KBM-7 (cell line): ENCODE data around the gene CCSAP.

Source experiments
- DNase-seq: peaks from one replicate; pipeline ENCODE4 v3.0.0-alpha.2; 2015
- in situ Hi-C: fragments of 300-500 bp; cut with MboI; formaldehyde crosslinking; loops from 2 replicates; pipeline ENCODE4 v1.14.3; 2020; ENCODE audit warnings: low sequenced_read_pairs, low pct_unique_long_range_greater_than_20kb, mixed read lengths

CCSAP gene

DNA sequence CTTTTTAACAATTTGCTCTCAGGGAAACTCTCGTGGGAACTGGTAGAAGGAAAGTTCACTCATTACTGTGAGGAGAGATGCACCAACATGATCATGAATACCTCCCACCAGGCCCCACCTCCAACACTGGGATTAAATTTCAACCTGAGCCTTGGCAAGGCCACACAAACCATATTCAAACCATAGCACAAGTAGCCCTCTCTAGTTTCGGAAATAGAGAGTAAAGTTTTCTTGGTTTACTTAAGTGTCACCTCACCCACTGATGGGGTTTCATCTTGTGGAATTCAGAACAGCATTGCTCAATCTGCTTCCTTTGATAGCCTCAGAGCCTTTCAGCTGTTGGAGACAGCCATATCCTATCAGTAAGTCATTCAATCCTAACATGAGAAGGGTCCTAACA, 25.5 kb upstream of the CCSAP start:
- in situ Hi-C loops: no loop called here
- DNase-seq: no peak

- in situ Hi-C loops: no loop called here
- DNase-seq: peak; percentile 47
Observed at GRCh38 chr1:229365569-229365968, 22.7 kb upstream of the CCSAP start.

DNA sequence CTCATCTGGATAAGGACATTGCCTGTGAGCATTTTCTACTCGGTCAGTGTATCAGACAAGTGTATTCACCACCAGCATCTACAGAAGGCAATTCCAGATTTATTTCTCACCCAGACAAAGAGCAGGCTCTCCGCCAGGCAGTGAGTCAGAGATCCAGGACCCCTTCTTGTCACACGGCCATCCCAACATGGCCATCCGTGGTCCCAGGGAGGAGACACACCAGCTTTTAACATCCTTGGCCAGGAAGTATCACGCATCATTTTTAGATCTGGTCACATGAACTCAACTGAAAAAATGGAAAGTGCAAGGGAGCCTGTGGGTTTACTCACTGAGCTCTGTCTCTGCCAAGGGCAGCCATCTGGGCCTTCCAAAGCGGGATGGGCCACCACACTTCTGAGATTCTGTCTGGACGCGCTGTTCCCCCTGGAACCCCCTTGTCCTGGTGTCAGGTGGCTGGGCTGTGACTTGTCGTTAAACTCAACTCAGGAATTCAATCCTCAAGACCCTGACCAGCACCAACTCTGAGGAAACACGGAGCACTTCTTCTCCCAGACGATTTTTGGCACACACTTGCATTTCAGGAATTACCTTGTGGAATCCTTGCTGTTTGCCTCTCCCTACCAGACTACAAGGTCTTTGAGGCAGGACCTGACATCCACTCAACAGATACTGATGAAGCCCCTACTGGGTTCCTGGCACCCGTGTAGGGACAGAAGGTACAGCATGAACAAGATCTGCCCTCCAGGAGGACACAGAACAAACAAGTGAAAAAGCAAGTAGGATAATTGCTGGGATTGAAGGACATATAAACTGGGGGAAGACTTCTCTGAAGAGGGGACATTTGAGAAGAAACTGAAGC, 21.6 kb upstream of the CCSAP start:
- no peak for DNase-seq
- in situ Hi-C loops: no loop called here

GRCh38 chr1:229363723-229364122, 20.9 kb upstream of the CCSAP start:
- no peak for DNase-seq
- in situ Hi-C loops: no loop called here

- in situ Hi-C loops: no loop called here
- DNase-seq: no peak
Observed at GRCh38 chr1:229360420-229360819, 17.6 kb upstream of the CCSAP start.

GRCh38 chr1:229355661-229356060, 12.8 kb upstream of the CCSAP start:
- in situ Hi-C loops: no loop called here
- DNase-seq: no peak

- DNase-seq: no peak
- in situ Hi-C loops: no loop called here
Observed at GRCh38 chr1:229354226-229354625, 11.4 kb upstream of the CCSAP start.

DNA sequence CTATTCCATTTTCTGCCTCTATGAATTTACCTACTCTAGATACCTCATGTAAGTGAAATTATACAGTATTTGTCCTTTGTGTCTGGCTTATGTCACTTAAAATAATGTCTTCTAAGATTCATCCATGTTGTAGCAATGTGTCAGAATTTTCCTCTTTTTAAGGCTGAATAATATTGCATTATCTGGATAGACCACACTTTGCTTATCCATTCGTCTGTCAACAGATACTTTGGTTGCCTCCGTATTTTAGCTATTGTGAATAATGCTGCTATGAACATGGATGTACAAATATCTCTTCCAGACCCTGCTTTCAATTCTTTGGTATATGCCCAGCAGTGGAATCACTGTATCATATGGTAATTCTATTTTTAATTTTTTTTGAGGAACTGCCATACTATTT, 10.1 kb upstream of the CCSAP start:
- DNase-seq: no peak
- in situ Hi-C loops: no loop called here

- in situ Hi-C loops: no loop called here
- DNase-seq: no peak
Observed at GRCh38 chr1:229349463-229350385, 6.9 kb upstream of the CCSAP start.

DNA sequence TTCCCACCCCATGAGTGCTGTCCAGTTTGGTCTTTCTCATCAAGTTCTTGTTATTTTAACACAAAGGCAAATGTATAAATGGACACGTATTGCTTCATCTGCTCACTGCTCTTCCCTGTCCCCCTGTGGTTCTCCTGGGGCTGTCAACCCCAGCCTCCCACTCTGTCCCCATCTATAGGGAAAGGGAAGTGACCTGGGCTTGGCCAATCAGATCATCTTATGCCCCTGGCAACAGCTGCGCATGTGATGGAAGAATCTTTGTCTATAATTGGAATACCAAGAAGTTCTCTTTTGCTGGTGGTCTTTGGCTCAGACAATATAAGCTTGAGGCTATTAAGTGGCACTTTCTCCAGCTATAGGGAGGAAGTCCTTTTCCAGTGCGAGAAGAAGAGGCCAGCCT, 4.7 kb upstream of the CCSAP start:
- in situ Hi-C loops: no loop called here
- peak; percentile 58 for DNase-seq

DNA sequence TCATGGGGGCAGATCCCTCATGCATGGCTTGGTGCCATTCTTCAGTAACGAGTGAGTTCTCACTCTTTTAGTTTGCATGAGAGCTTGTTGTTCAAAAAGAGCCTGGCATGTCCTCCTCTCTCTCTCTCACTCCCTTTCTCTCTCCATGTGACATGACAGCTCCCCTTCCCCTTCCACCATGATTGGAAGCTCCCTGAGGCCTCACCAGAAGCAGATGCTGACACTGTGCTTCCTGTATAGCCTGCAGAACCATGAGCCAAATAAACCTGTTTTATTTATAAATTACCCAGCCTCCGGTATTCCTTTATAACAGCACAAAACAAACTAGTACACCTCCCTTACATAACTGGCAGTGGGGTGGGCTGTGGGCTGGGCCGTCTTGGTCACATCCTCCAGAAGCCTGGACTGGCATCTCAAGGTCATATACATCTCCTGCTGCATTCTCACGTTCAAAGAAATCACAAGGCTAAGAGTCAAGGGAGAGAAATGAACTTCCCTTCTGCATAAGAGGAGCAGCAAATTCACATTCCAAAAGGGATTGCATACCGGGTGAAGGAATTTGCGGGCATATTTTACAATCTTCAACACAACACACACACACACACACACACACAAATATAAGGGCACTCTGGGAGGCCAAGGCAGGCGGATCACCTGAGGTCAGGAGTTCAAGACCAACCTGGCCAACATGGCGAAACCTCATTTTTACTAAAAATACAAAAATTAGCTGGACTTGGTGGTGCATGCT, 2.3 kb upstream of the CCSAP start:
- DNase-seq: no peak
- in situ Hi-C loops: no loop called here

- in situ Hi-C loops: no loop called here
- DNase-seq: no peak
Observed at GRCh38 chr1:229344139-229344538, 1.3 kb upstream of the CCSAP start.

DNA sequence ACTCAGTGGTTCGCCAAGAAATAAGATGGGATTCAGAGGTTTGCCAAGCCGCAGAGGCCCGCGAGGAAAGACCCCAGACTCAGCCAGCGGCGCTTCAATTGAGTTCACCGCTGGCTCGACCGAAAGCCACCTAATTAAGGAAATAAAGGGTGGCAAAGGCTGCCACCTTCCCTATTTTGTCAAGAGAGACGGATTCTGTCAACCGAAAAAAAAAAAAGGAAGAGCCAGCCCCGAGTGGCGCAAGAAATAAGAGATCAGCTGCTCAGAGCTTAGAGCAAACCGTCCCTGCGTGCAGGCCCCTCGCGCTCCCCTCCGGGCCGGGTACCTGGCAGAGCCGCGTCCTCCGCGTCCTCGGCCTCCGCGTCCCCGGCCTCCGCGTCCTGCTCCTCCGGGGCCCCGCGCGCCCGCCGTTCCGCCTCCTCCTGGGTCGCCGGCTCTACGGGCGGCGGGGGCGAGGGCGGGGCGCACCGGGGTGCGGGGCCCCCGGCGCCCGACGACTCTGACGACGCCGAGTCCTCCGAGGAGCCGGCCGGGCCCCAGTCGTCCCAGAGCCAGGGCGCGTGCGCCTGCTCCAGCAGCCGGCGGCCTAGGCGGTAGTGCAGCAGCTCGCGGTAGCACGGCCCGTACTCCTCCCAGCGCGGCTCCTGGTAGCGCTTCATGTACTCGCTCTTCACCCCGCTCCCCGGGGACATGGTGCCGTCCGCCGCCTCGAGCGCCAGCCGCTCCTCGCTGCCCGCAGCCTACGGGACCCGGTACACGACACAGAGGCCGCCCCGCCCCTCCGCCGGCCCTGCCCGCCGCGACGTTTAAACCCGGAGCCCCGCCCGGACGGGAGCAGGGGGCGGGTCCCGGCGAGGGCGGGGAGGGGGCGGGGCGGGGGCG, 832 bp downstream of the CCSAP start:
- peak; percentile 77 for DNase-seq
- in situ Hi-C loops: no loop called here

GRCh38 chr1:229340496-229340895, 2.4 kb downstream of the CCSAP start:
- in situ Hi-C loops: no loop called here
- no peak for DNase-seq

GRCh38 chr1:229339520-229339919, 3.3 kb downstream of the CCSAP start:
- no peak for DNase-seq
- in situ Hi-C loops: no loop called here

DNA sequence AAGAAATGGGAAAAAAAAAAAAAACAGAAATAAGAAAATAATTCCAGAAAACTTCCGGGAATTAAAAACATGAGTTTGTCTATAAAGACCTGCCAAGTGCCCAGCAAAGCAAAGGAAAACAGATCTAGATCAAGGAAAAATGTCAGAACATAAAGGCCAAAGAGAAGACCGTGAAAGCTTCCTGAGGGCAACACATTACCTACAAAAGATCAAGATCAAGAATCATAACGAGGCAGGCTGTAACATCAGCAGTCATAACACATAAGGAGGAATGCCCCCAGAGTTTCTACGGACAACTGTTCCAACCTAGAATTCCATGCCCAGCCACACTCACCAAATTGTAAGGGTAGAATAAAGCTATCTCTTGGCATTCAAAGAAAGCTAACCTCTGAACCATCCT, 3.8 kb downstream of the CCSAP start:
- in situ Hi-C loops: no loop called here
- no peak for DNase-seq

DNA sequence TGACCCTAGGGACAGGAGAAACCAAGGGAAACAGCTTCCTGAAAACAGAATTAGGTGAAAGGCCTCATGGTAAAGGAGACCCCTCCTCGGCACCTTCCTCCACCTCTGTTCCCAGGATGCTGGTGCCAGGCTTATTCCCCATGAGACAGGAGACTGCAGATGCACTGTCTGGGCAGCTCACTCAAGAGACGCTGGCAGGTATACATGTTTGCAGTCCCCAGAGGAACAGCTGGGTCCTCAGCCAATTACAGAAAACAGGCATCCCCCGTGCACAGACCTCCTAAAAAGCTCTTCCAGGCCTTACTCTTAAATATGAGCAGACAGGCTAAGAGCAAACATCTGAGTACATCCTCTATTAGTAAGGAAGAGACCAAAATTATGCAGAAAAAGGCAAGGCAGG, 6.5 kb downstream of the CCSAP start:
- no peak for DNase-seq
- in situ Hi-C loops: no loop called here

- DNase-seq: no peak
- in situ Hi-C loops: no loop called here
Observed at GRCh38 chr1:229334716-229335115, 8.1 kb downstream of the CCSAP start.

DNA sequence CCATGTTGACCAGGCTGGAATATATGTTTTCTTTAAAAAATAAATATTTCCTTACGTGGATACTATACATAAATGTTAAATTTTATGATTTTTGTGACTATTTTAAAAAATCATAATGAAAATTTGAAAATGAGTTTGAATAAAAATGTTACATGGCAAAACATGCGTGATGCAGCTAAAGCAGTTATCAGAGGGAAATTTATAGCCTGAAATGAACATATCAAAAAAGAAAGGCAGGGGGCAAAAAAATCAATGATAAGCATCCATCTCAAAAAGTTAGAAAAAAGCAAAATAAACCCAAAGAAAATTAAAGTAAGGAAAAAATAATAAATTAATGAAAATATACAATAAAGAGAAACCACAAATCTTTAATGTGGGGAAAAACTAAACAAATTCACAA, 8.6 kb downstream of the CCSAP start:
- in situ Hi-C loops: no loop called here
- no peak for DNase-seq
